ENCODE results near the gene S100A4. TPM values are rescaled to one million over a fixed set of nuclear protein-coding genes. Genes with fewer than 3 reads are reported as not detected.

The S100A4 gene
- total RNA-seq, 2 experiments from 2014 or later, result 385 to 394 TPM

- ATAC-seq (ENCODE audit: low read depth), result no peak
- POLR2A ChIA-PET, result interaction anchor here (0.6 kb wide), 1 partner anchor 40 kb away, joined by 3 read pairs; no protein-coding TSS in a partner anchor
These were observed 26.4 kb downstream of the S100A4 start for GRCh38 chr1:153519242-153519641.

GRCh38 chr1:153515504-153516394 lies 29.9 kb downstream of the S100A4 start:
- peaks cover 8% of the 10 kb centered on the region for H3K4me1 Mint-ChIP-seq
- H3K36me3 Mint-ChIP-seq, result no peaks in the 10 kb centered on the region
- ATAC-seq (ENCODE audit: low read depth), result no peak
- DNase-seq, result no peak
- H3K27ac Mint-ChIP-seq, result no peak overlapping the region
- no peaks in the 10 kb centered on the region for H3K9me3 Mint-ChIP-seq
- POLR2A ChIA-PET, result interaction anchor here (0.9 to 1.1 kb wide), 2 partner anchors 20 to 452 kb away, joined by 3 to 4 read pairs; partner anchors contain the start of genes CREB3L4 and S100A6
- no peak overlapping the region for H3K4me3 Mint-ChIP-seq
- no peaks in the 10 kb centered on the region for H3K27me3 Mint-ChIP-seq

More at GRCh38 chr1:153519242-153519641, 26.4 kb downstream of the S100A4 start:
- no peak overlapping the region for H3K4me3 Mint-ChIP-seq
- H3K27ac Mint-ChIP-seq, result no peak overlapping the region
- H3K27me3 Mint-ChIP-seq, result no peaks in the 10 kb centered on the region
- no peak for DNase-seq
- H3K36me3 Mint-ChIP-seq, result no peaks in the 10 kb centered on the region
- H3K9me3 Mint-ChIP-seq, result no peaks in the 10 kb centered on the region
- peaks cover 13% of the 10 kb centered on the region for H3K4me1 Mint-ChIP-seq

- Mint-ChIP-seq H3K36me3 (no peaks in the 10 kb centered on the region), H3K4me3 (no peak overlapping the region), H3K9me3 (no peaks in the 10 kb centered on the region), H3K27me3 (no peaks in the 10 kb centered on the region), H3K4me1 (peaks cover 14% of the 10 kb centered on the region), H3K27ac (no peak overlapping the region)
- DNase-seq (no peak), ATAC-seq (ENCODE audit: low read depth) (no peak)
- POLR2A ChIA-PET, result interaction anchor here (0.6 kb wide), 1 partner anchor 31 kb away, joined by 3 read pairs; no protein-coding TSS in a partner anchor
These were observed 31.9 kb downstream of the S100A4 start for GRCh38 chr1:153513666-153514065.

- POLR2A ChIA-PET, result interaction anchor here (0.6 kb wide), 1 partner anchor 32 kb away, joined by 3 read pairs; no protein-coding TSS in a partner anchor
- DNase-seq, result no peak
- Mint-ChIP-seq H3K4me1 (peaks cover 14% of the 10 kb centered on the region), H3K27ac (no peak overlapping the region), H3K36me3 (no peaks in the 10 kb centered on the region), H3K27me3 (no peaks in the 10 kb centered on the region), H3K4me3 (no peak overlapping the region), H3K9me3 (no peaks in the 10 kb centered on the region)
- no peak for ATAC-seq (ENCODE audit: low read depth)
These were observed 32.6 kb downstream of the S100A4 start for GRCh38 chr1:153513023-153513422.

- Mint-ChIP-seq H3K27ac (no peak overlapping the region), H3K9me3 (no peaks in the 10 kb centered on the region), H3K4me1 (peaks cover 14% of the 10 kb centered on the region), H3K36me3 (no peaks in the 10 kb centered on the region), H3K4me3 (no peak overlapping the region), H3K27me3 (no peaks in the 10 kb centered on the region)
- POLR2A ChIA-PET, result interaction anchor here (0.7 to 2.1 kb wide), 6 partner anchors 21 to 479 kb away, joined by 3 to 10 read pairs (median 4); partner anchors contain the start of gene SNAPIN
- peak; percentile 81 for DNase-seq
- ATAC-seq (ENCODE audit: low read depth), result peak; percentile 87
These were observed 34.6 kb downstream of the S100A4 start for GRCh38 chr1:153510984-153511410.

GRCh38 chr1:153509729-153510354 lies 35.8 kb downstream of the S100A4 start:
- no peaks in the 10 kb centered on the region for H3K36me3 Mint-ChIP-seq
- H3K27me3 Mint-ChIP-seq, result no peaks in the 10 kb centered on the region
- peaks cover 14% of the 10 kb centered on the region for H3K4me1 Mint-ChIP-seq
- H3K9me3 Mint-ChIP-seq, result no peaks in the 10 kb centered on the region
- DNase-seq (peak; percentile 68), ATAC-seq (ENCODE audit: low read depth) (peak; percentile 31)
- H3K4me3 Mint-ChIP-seq, result no peak overlapping the region
- POLR2A ChIA-PET, result interaction anchor here (2.1 kb wide), 1 partner anchor 23 kb away, joined by 10 read pairs; no protein-coding TSS in a partner anchor
- no peak overlapping the region for H3K27ac Mint-ChIP-seq

GRCh38 chr1:153509036-153509435 lies 36.6 kb downstream of the S100A4 start:
- no peak overlapping the region for H3K4me3 Mint-ChIP-seq
- H3K9me3 Mint-ChIP-seq, result no peaks in the 10 kb centered on the region
- H3K4me1 Mint-ChIP-seq, result peaks cover 14% of the 10 kb centered on the region
- no peak for ATAC-seq (ENCODE audit: low read depth)
- POLR2A ChIA-PET, result no interaction called here
- DNase-seq, result no peak
- H3K36me3 Mint-ChIP-seq, result no peaks in the 10 kb centered on the region
- no peak overlapping the region for H3K27ac Mint-ChIP-seq
- no peaks in the 10 kb centered on the region for H3K27me3 Mint-ChIP-seq

GRCh38 chr1:153507926-153508583 lies 37.6 kb downstream of the S100A4 start:
- Mint-ChIP-seq H3K36me3 (no peaks in the 10 kb centered on the region), H3K27me3 (no peaks in the 10 kb centered on the region), H3K27ac (no peak overlapping the region), H3K9me3 (no peaks in the 10 kb centered on the region), H3K4me1 (peaks cover 14% of the 10 kb centered on the region), H3K4me3 (no peak overlapping the region)
- ATAC-seq (ENCODE audit: low read depth) (no peak), DNase-seq (no peak)
- POLR2A ChIA-PET, result no interaction called here

GRCh38 chr1:153506831-153507413 lies 38.7 kb downstream of the S100A4 start:
- peaks cover 14% of the 10 kb centered on the region for H3K4me1 Mint-ChIP-seq
- ATAC-seq (ENCODE audit: low read depth) (no peak), DNase-seq (no peak)
- H3K36me3 Mint-ChIP-seq, result no peaks in the 10 kb centered on the region
- no peak overlapping the region for H3K27ac Mint-ChIP-seq
- POLR2A ChIA-PET, result no interaction called here
- H3K4me3 Mint-ChIP-seq, result no peak overlapping the region
- H3K9me3 Mint-ChIP-seq, result no peaks in the 10 kb centered on the region
- H3K27me3 Mint-ChIP-seq, result no peaks in the 10 kb centered on the region

- H3K9me3 Mint-ChIP-seq, result no peaks in the 10 kb centered on the region
- peaks cover 14% of the 10 kb centered on the region for H3K4me1 Mint-ChIP-seq
- H3K27me3 Mint-ChIP-seq, result no peaks in the 10 kb centered on the region
- ATAC-seq (ENCODE audit: low read depth) (no peak), DNase-seq (no peak)
- H3K4me3 Mint-ChIP-seq, result no peak overlapping the region
- POLR2A ChIA-PET, result no interaction called here
- no peak overlapping the region for H3K27ac Mint-ChIP-seq
- H3K36me3 Mint-ChIP-seq, result no peaks in the 10 kb centered on the region
These were observed 39.2 kb downstream of the S100A4 start for GRCh38 chr1:153506386-153506785.

GRCh38 chr1:153505576-153505975 lies 40.0 kb downstream of the S100A4 start:
- no peak for DNase-seq
- ATAC-seq (ENCODE audit: low read depth), result no peak
- POLR2A ChIA-PET, result no interaction called here
- H3K27ac Mint-ChIP-seq, result no peak overlapping the region
- peaks cover 8% of the 10 kb centered on the region for H3K4me1 Mint-ChIP-seq
- no peaks in the 10 kb centered on the region for H3K9me3 Mint-ChIP-seq
- H3K27me3 Mint-ChIP-seq, result peaks cover 6% of the 10 kb centered on the region
- H3K4me3 Mint-ChIP-seq, result no peak overlapping the region
- H3K36me3 Mint-ChIP-seq, result no peaks in the 10 kb centered on the region

- Mint-ChIP-seq H3K36me3 (no peaks in the 10 kb centered on the region), H3K9me3 (no peaks in the 10 kb centered on the region), H3K27me3 (peaks cover 20% of the 10 kb centered on the region), H3K4me3 (no peak overlapping the region), H3K27ac (no peak overlapping the region), H3K4me1 (peaks cover 2% of the 10 kb centered on the region)
- ATAC-seq (ENCODE audit: low read depth) (no peak), DNase-seq (no peak)
- POLR2A ChIA-PET, result no interaction called here
These were observed 41.8 kb downstream of the S100A4 start for GRCh38 chr1:153503766-153504165.

GRCh38 chr1:153498746-153499145 lies 46.9 kb downstream of the S100A4 start:
- H3K4me1 Mint-ChIP-seq, result no peaks in the 10 kb centered on the region
- H3K36me3 Mint-ChIP-seq, result no peaks in the 10 kb centered on the region
- H3K27ac Mint-ChIP-seq, result no peak overlapping the region
- DNase-seq (no peak), ATAC-seq (ENCODE audit: low read depth) (no peak)
- H3K27me3 Mint-ChIP-seq, result peaks cover 42% of the 10 kb centered on the region
- no peak overlapping the region for H3K4me3 Mint-ChIP-seq
- POLR2A ChIA-PET, result no interaction called here
- H3K9me3 Mint-ChIP-seq, result no peaks in the 10 kb centered on the region
